WERI-Rb-1 (cell line): Measurements from ENCODE around the gene WDR27.

Experiments
- DNase-seq: peaks from one replicate; pipeline ENCODE4 v3.0.0-alpha.2; 2020
- H3K27ac ChIP-seq: fragments of 250-450 bp; sonication (Bioruptor Pico); 2 replicates; pipeline ENCODE4 v1.5.1; 2020; ENCODE audit warnings: mild to moderate bottlenecking, moderate library complexity
- H3K27me3 ChIP-seq: fragments of 250-450 bp; sonication (Bioruptor Pico); 2 replicates; pipeline ENCODE4 v1.5.1; 2021; ENCODE audit warnings: mild to moderate bottlenecking, low read depth, moderate library complexity; ENCODE audit not compliant: insufficient read depth, severe bottlenecking
- H3K36me3 ChIP-seq: fragments of 250-450 bp; sonication (Bioruptor Pico); 2 replicates; pipeline ENCODE4 v1.5.1; 2020; ENCODE audit warnings: mild to moderate bottlenecking, moderate library complexity
- H3K4me3 ChIP-seq: 2 replicates; pipeline ENCODE4 v1.5.1; 2011; ENCODE audit warnings: low read depth, mild to moderate bottlenecking, control low read depth, low read length
- H3K9me3 ChIP-seq: fragments of 250-450 bp; sonication (Bioruptor Pico); 2 replicates; pipeline ENCODE4 v1.5.1; 2021; ENCODE audit warnings: mild to moderate bottlenecking, moderate library complexity; ENCODE audit not compliant: severe bottlenecking
- TF ChIP-seq, protein P1 (sequence below): IDR thresholded peaks from 2 replicates; pipeline ENCODE4 v1.5.1; 2011; ENCODE audit warnings: low read depth, mild to moderate bottlenecking, control low read depth, inconsistent platforms, low read length

WDR27 gene

DNA sequence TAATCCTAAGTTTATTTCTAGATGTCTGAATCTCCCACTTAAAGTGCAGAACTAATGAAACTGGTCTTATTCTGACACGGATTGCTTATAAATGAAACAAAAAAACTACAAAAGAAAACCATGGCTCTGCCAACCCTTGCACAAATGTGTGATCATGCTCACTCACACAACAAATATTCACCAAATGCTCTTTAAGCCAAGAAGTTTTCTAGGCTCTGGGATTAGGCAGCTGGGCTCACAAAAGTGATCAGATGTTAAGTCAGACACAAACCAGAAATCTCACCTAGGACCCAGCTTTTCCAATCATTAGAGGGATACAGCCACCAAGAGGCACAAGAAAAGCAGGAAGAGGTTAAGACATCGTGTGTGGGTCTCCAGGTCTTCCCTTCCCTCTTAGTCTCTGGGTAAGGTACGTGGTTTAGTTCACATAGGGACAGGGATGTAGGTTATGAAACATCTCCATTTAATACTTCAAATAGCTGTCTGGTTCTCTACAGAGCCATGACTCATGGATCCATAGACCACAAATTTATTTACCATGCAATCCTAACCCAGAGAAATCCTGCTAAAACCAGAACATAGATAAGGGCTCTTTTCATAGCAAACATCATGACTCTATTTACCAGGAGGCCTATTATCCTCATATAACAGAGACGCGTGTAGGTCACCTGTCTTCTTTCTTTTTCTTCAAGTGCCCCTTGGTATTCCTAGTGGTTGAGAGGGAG lies 165.2 kb downstream of the WDR27 start:
- Histone ChIP-seq H3K9me3 (no peaks in the 10 kb centered on the region), H3K27me3 (no peaks in the 10 kb centered on the region), H3K4me3 (no peak overlapping the region), H3K36me3 (no peaks in the 10 kb centered on the region), H3K27ac (no peak overlapping the region)
- no peak for DNase-seq
- TF ChIP-seq, protein P1, sequence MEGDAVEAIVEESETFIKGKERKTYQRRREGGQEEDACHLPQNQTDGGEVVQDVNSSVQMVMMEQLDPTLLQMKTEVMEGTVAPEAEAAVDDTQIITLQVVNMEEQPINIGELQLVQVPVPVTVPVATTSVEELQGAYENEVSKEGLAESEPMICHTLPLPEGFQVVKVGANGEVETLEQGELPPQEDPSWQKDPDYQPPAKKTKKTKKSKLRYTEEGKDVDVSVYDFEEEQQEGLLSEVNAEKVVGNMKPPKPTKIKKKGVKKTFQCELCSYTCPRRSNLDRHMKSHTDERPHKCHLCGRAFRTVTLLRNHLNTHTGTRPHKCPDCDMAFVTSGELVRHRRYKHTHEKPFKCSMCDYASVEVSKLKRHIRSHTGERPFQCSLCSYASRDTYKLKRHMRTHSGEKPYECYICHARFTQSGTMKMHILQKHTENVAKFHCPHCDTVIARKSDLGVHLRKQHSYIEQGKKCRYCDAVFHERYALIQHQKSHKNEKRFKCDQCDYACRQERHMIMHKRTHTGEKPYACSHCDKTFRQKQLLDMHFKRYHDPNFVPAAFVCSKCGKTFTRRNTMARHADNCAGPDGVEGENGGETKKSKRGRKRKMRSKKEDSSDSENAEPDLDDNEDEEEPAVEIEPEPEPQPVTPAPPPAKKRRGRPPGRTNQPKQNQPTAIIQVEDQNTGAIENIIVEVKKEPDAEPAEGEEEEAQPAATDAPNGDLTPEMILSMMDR, result no peak

DNA sequence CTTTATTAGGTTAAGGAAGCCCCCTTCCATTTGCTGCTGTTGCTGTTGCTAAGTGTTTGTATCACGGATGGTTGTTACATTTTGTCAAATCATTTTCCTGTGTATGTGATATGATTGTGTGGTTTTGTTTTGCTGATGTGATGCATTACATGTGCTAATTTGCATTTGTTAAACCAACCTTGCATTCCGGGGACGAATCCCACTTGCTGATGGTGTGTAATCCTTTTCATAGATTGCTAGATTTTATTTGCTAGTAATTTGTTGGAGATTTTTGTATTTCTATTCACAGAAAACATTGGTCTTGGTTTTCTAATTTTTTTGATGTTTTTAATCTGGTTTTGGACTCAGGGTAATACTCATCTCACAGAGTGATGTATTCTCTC lies 167.8 kb downstream of the WDR27 start:
- no peak for DNase-seq
- H3K9me3 ChIP-seq, result no peaks in the 10 kb centered on the region
- no peak overlapping the region for H3K4me3 ChIP-seq
- no peak overlapping the region for H3K27ac ChIP-seq
- TF ChIP-seq, protein P1, result no peak
- H3K27me3 ChIP-seq, result no peaks in the 10 kb centered on the region
- H3K36me3 ChIP-seq, result no peaks in the 10 kb centered on the region

DNA sequence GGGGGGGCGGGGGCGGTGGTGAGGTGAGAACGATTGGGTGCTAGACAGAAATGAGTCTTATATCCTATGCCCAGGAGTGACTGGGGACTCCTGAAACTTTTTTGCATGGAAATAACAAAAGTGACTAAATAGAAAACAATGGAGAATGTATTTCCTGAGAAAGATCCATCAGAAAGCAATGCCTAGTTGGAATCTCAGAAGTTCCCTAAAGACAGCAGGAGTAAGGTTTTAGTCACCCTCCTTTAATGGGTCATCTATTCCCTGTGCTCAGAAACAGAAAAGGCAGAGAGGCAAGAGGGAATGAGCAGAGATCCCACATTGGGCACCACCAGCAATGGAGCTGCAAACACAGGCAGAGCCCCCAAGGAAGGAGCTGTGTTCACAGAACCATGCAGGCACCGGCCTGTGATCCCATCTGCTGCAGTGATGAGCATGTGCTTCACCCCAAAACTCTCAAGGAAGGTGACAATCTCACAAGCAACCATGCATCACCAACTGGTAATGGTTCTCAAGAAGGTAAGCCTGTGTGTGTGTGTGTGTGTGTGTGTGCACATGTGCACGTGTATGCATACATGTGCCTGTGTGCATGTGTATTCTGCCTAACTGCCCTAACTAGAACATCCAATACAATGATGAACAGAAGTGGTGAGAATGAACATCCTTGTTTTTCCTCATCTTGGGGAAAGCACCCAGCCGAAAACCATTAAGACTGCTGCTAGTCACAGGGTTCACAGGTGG lies 168.4 kb downstream of the WDR27 start:
- no peaks in the 10 kb centered on the region for H3K27me3 ChIP-seq
- no peak overlapping the region for H3K4me3 ChIP-seq
- H3K36me3 ChIP-seq, result no peaks in the 10 kb centered on the region
- H3K27ac ChIP-seq, result no peak overlapping the region
- TF ChIP-seq, protein P1, result no peak
- DNase-seq, result no peak
- H3K9me3 ChIP-seq, result no peaks in the 10 kb centered on the region

DNA sequence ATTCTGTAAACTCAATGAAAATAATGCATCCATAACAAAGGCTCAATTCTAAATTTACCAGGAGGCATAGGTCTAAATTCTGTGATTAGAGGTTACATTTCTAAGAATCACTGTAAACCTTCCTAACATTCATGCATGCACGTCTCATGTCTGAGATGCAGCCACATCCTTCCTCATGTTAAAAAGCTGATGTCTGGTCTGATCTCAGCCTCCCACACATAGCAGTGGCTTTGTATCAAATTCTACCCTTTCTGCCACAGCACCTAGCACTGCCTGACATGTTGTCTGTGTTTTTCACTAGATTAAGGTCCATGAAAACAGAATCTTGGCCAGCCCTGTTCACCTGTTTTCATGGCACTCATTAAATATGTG lies 171.1 kb downstream of the WDR27 start:
- H3K27ac ChIP-seq, result no peak overlapping the region

DNA sequence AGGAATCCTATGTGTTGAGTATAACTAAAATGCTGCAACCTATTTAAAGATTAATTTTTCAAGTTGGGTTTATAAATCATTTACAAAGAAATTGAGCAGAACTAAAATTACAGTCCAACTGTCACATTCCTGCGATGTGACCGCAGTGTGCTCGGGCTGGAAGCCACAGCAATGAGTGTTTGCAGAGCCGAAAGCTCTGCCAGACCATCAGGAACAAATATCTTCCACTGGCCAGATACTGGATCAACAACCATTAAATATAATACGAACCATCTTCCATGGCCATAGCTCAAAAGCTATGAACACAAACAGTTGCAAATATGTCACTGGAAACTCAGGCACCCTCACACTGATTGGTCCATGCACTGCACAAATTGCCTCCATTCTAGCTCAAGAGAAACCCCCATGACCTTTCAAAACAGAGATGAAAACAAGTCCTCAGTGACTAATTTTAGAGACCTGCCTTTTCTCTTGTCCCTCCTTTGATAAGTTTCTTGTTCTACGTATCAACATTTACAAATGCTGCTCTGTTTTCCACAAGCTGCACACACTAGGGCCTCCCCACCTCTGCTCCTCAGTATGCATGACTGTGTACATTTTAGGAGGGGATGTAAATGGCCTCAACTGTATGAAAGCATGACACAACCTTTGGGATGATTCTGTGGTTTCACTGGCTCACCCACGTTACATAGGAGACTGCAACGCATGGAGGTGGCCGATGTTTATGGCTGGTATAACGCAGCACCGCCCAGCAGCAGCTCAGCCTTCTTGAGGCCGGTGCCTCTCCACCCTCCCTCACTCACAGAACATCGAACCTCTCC lies 171.7 kb downstream of the WDR27 start:
- no peak overlapping the region for H3K4me3 ChIP-seq
- H3K27me3 ChIP-seq, result no peaks in the 10 kb centered on the region
- H3K9me3 ChIP-seq, result no peaks in the 10 kb centered on the region
- TF ChIP-seq, protein P1, result no peak
- no peak for DNase-seq
- H3K27ac ChIP-seq, result no peak overlapping the region
- no peaks in the 10 kb centered on the region for H3K36me3 ChIP-seq

More for the DNA sequence above, 171.1 kb downstream of the WDR27 start:
- Histone ChIP-seq H3K9me3 (no peaks in the 10 kb centered on the region), H3K4me3 (no peak overlapping the region), H3K36me3 (no peaks in the 10 kb centered on the region), H3K27me3 (no peaks in the 10 kb centered on the region)
- DNase-seq, result no peak
- TF ChIP-seq, protein P1, result no peak
